WERI-Rb-1 (cell line): Measurements from ENCODE around the gene MST1.

Experiments
- DNase-seq: peaks from one replicate; pipeline ENCODE4 v3.0.0-alpha.2; 2020
- H3K27ac ChIP-seq: fragments of 250-450 bp; sonication (Bioruptor Pico); 2 replicates; pipeline ENCODE4 v1.5.1; 2020; ENCODE audit warnings: mild to moderate bottlenecking, moderate library complexity
- H3K27me3 ChIP-seq: fragments of 250-450 bp; sonication (Bioruptor Pico); 2 replicates; pipeline ENCODE4 v1.5.1; 2021; ENCODE audit warnings: mild to moderate bottlenecking, low read depth, moderate library complexity; ENCODE audit not compliant: insufficient read depth, severe bottlenecking
- H3K36me3 ChIP-seq: fragments of 250-450 bp; sonication (Bioruptor Pico); 2 replicates; pipeline ENCODE4 v1.5.1; 2020; ENCODE audit warnings: mild to moderate bottlenecking, moderate library complexity
- H3K4me3 ChIP-seq: 2 replicates; pipeline ENCODE4 v1.5.1; 2011; ENCODE audit warnings: low read depth, mild to moderate bottlenecking, control low read depth, low read length
- H3K9me3 ChIP-seq: fragments of 250-450 bp; sonication (Bioruptor Pico); 2 replicates; pipeline ENCODE4 v1.5.1; 2021; ENCODE audit warnings: mild to moderate bottlenecking, moderate library complexity; ENCODE audit not compliant: severe bottlenecking
- TF ChIP-seq, protein P1 (sequence below): IDR thresholded peaks from 2 replicates; pipeline ENCODE4 v1.5.1; 2011; ENCODE audit warnings: low read depth, mild to moderate bottlenecking, control low read depth, inconsistent platforms, low read length

MST1 gene

DNA sequence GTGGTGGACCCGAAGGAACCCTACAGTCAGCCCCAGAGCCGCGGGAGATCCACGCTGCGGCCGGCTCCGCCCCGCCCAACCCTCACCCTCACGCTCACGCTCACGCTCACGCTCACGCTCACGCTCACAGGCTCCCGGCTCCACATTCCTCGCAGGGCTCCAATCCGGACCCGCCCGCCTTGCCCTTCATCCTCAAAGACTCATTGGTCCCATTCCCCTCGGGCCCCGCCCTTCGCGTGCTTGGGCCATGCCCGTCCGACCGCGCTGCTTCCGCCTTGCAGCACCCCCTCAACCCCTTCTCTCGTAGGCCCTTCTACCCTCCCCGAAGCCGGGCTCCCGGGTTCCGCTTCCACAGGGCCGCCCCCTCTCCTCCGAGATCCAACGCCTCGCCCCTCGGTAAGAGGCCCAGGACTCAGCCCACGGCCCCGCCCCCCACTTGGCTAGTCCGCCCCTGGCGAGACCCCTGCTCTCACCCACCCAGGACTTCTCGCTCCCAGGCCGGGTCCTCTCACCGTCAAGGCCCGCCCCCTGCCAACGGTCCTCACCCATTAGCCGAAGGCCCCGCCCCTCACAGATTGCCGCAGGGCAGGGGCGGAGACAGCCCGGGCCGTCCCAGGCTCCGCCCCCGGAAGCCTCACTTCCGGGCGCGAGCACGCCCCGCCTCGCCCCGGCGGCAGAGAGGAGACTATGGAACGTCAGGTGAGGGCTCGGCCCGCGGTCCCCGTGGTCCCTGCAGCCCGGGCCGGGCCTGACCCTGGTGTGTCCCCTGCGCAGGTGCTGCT, 15.4 kb downstream of the MST1 start, which contains the start of gene APEH:
Gene APEH (plus strand): TSS at position 637 of the 782 bp plus-strand sequence. CDS start 51 bp downstream, at position 688.
- DNase-seq = peak; percentile 99
- peak within 1 kb of the TSS; percentile 97 for H3K27ac ChIP-seq
- H3K9me3 ChIP-seq = no peaks in the 10 kb centered on the region
- TF ChIP-seq, protein P1, sequence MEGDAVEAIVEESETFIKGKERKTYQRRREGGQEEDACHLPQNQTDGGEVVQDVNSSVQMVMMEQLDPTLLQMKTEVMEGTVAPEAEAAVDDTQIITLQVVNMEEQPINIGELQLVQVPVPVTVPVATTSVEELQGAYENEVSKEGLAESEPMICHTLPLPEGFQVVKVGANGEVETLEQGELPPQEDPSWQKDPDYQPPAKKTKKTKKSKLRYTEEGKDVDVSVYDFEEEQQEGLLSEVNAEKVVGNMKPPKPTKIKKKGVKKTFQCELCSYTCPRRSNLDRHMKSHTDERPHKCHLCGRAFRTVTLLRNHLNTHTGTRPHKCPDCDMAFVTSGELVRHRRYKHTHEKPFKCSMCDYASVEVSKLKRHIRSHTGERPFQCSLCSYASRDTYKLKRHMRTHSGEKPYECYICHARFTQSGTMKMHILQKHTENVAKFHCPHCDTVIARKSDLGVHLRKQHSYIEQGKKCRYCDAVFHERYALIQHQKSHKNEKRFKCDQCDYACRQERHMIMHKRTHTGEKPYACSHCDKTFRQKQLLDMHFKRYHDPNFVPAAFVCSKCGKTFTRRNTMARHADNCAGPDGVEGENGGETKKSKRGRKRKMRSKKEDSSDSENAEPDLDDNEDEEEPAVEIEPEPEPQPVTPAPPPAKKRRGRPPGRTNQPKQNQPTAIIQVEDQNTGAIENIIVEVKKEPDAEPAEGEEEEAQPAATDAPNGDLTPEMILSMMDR = no peak
- peaks cover 33% of the 10 kb centered on the region for H3K36me3 ChIP-seq
- peak within 1 kb of the TSS; percentile 83 for H3K4me3 ChIP-seq
- H3K27me3 ChIP-seq = no peaks in the 10 kb centered on the region

DNA sequence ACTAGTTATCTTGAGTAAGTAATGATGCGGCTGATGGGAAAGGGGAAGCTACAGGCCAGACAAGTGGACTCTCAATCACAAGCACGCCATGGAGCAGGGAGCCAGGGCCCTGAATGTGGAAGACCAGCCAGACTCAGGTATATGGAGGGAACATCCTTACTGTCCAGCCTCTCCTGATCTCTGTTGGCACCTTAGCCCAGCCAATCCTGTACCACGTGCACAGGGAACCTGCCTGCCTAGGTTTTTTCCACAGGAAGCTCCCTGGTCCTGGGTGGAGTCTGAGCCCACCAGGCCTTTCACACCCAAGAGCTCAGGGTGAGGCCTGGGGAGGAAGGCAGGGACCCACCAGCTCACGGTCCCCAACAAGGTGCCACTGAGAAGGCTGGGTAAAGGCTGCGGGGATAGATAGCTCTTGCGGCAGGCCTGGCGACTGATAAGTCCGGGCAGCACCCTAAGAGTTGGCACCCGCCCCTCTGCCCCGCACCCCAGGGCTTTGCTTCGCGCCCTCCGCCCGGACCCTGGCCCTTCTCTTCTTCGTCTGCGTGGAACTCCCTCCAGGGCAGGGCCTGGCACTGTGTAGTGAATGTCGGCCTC, 16.1 kb downstream of the MST1 start:
- TF ChIP-seq, protein P1 = no peak
- no peak for DNase-seq
- Histone ChIP-seq H3K36me3 (peaks cover 28% of the 10 kb centered on the region), H3K4me3 (peak overlapping the region; percentile 83), H3K27me3 (no peaks in the 10 kb centered on the region), H3K27ac (peak overlapping the region; percentile 97), H3K9me3 (no peaks in the 10 kb centered on the region)

DNA sequence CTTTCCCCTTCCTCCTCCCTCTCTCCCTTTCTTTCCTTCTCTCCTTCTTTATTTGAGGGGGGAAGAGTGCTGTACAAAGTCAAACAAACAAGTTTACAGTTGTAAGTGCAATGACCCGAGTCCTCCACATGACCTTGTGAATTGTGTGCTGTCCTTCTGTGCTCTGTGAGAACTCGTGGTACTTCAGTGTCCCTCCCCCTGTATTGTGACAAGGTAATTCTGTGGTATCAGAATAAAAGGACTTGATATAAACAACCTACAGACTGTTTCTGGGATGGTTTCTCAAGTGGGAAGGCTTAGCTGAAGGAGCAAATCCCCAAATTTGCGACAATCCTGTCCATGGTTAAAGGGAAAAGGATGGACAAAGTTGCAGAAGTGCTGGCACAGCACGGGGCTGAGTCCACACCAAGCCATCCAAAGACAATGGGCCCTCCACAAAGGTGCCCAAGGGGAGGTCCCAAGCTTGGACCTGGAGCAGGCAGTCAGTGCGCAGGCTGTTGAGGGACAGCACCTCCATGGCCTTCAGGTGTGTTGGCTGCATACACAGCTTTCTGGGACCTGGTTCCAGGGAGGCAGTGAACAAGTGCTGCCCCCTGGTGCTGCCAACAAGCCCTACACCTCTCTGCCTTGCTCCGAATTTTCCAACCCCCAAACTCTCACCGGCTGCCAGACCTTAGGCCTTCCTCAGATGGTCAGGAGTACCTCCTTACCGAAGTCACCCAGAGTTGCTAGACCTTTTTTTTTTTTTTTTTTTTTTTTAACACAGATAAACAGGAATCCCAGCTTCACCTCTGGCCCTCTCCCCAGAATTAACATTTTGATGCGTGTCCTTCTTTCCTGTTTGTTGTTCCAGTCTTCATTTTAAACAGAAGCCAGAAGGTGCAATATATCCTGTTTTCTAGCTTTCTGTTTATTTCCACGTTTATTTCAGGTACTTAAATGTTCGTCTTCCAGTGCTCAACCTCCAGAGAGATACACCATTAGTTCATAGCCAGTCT, 17.7 kb downstream of the MST1 start:
- H3K9me3 ChIP-seq = no peaks in the 10 kb centered on the region
- H3K27ac ChIP-seq = no peak overlapping the region
- DNase-seq = peak; percentile 77

DNA sequence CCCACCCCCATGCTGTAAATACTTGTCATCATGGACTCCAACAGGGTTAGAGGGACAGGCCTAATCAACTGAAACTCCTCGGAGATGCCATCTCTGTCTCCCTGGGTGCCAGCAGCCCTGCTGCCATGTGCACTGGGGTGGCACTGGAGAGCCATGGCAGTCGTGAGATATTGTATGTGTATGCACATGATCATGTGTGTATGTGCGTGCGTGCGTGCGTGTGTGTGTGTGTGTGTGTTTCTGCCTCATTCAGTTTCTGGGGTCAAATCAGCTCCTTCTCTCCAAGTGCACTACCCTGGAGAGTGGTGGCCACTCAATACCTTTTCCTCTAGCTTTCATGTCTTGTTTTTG, 18.4 kb downstream of the MST1 start:
- Histone ChIP-seq H3K9me3 (no peaks in the 10 kb centered on the region), H3K4me3 (no peak overlapping the region), H3K27ac (no peak overlapping the region), H3K27me3 (no peaks in the 10 kb centered on the region), H3K36me3 (peaks cover 5% of the 10 kb centered on the region)
- TF ChIP-seq, protein P1 = no peak
- DNase-seq = no peak

More for the DNA sequence above, 17.7 kb downstream of the MST1 start:
- peaks cover 11% of the 10 kb centered on the region for H3K36me3 ChIP-seq
- no peak overlapping the region for H3K4me3 ChIP-seq
- no peaks in the 10 kb centered on the region for H3K27me3 ChIP-seq
- TF ChIP-seq, protein P1 = peak; percentile 97

DNA sequence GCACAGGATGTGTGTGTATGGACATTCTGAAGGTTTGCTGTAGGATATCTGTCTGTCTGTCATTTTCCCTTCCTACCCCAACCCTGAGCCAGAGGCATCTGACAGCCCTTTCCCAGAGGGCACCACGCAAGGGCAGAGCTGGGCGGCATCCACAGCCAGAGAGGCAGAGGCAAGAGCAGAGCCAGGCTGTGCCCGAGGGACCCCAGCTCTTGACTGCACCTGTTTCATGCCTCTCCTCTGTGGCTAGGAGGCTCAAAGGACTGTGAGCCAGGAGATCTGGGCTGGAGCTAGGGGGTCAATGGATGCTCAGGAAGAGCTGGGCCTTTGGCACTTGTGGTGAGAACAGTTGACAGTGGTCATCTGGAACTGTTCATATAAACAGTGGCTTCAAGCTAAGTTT, 19.9 kb downstream of the MST1 start:
- DNase-seq = no peak
- Histone ChIP-seq H3K4me3 (no peak overlapping the region), H3K27me3 (no peaks in the 10 kb centered on the region), H3K9me3 (no peaks in the 10 kb centered on the region), H3K36me3 (peaks cover 3% of the 10 kb centered on the region; the same call in 1 of the 2 replicates), H3K27ac (no peak overlapping the region)
- TF ChIP-seq, protein P1 = no peak
